ENCODE measurements around the gene SMIM35. TPM values are rescaled to one million over a fixed set of nuclear protein-coding genes. Genes with fewer than 3 reads are reported as not detected.

The SMIM35 gene
- total RNA-seq, 3 donors from 2014 or later: not detected

- Histone ChIP-seq H3K36me3 (no peaks in the 10 kb centered on the region), H3K27ac (no peak overlapping the region), H3K4me1 (no peaks in the 10 kb centered on the region), H3K27me3 (no peaks in the 10 kb centered on the region), H3K9me3 (no peaks in the 10 kb centered on the region), H3K4me3 (no peak overlapping the region)
- no peak for TF ChIP-seq POLR2A (IDR thresholded peaks at IDR 0.05)
- no peak for TF ChIP-seq POLR2AphosphoS5 (IDR thresholded peaks at IDR 0.05)
- no peak for TF ChIP-seq CTCF (IDR thresholded peaks at IDR 0.05)
- intact Hi-C loops (cut with DNase I; ENCODE audit: low total_unique reads): no loop called here
- DNase-seq (ENCODE audit: low spot score in 2 of 2): no peak
Observed at GRCh38 chr11:118007040-118007439, 79.7 kb downstream of the SMIM35 start.

GRCh38 chr11:118006153-118006534, 80.6 kb downstream of the SMIM35 start:
- Histone ChIP-seq H3K4me1 (no peaks in the 10 kb centered on the region), H3K27me3 (no peaks in the 10 kb centered on the region), H3K27ac (no peak overlapping the region), H3K9me3 (no peaks in the 10 kb centered on the region), H3K36me3 (no peaks in the 10 kb centered on the region), H3K4me3 (no peak overlapping the region)
- DNase-seq (ENCODE audit: low spot score in 2 of 2): no peak
- TF ChIP-seq POLR2A (IDR thresholded peaks at IDR 0.05) (no peak), CTCF (IDR thresholded peaks at IDR 0.05) (no peak), POLR2AphosphoS5 (IDR thresholded peaks at IDR 0.05) (no peak)
- intact Hi-C loops (cut with DNase I; ENCODE audit: low total_unique reads): no loop called here

- TF ChIP-seq POLR2AphosphoS5 (IDR thresholded peaks at IDR 0.05): no peak
- no peak for TF ChIP-seq CTCF (IDR thresholded peaks at IDR 0.05)
- no peak for TF ChIP-seq POLR2A (IDR thresholded peaks at IDR 0.05)
- no peaks in the 10 kb centered on the region for H3K4me1 ChIP-seq
- H3K27ac ChIP-seq: no peak overlapping the region
- intact Hi-C loops (cut with DNase I; ENCODE audit: low total_unique reads): no loop called here
- DNase-seq (ENCODE audit: low spot score in 2 of 2): no peak
- no peaks in the 10 kb centered on the region for H3K9me3 ChIP-seq
- H3K36me3 ChIP-seq: no peaks in the 10 kb centered on the region
- H3K4me3 ChIP-seq: no peak overlapping the region
- no peaks in the 10 kb centered on the region for H3K27me3 ChIP-seq
Observed at GRCh38 chr11:118005224-118006152, 81.3 kb downstream of the SMIM35 start.

GRCh38 chr11:118004543-118005223, 82.1 kb downstream of the SMIM35 start:
- Histone ChIP-seq H3K4me1 (no peaks in the 10 kb centered on the region), H3K36me3 (no peaks in the 10 kb centered on the region), H3K27ac (no peak overlapping the region), H3K4me3 (no peak overlapping the region), H3K9me3 (no peaks in the 10 kb centered on the region), H3K27me3 (no peaks in the 10 kb centered on the region)
- intact Hi-C loops (cut with DNase I; ENCODE audit: low total_unique reads): no loop called here
- no peak for TF ChIP-seq POLR2A (IDR thresholded peaks at IDR 0.05)
- no peak for TF ChIP-seq CTCF (IDR thresholded peaks at IDR 0.05)
- TF ChIP-seq POLR2AphosphoS5 (IDR thresholded peaks at IDR 0.05): no peak
- DNase-seq (ENCODE audit: low spot score in 2 of 2): no peak

GRCh38 chr11:118003456-118003855, 83.3 kb downstream of the SMIM35 start:
- DNase-seq (ENCODE audit: low spot score in 2 of 2): no peak
- intact Hi-C loops (cut with DNase I; ENCODE audit: low total_unique reads): no loop called here
- TF ChIP-seq CTCF (IDR thresholded peaks at IDR 0.05) (no peak), POLR2A (IDR thresholded peaks at IDR 0.05) (no peak), POLR2AphosphoS5 (IDR thresholded peaks at IDR 0.05) (no peak)
- H3K27me3 ChIP-seq: no peaks in the 10 kb centered on the region
- H3K4me3 ChIP-seq: no peak overlapping the region
- no peaks in the 10 kb centered on the region for H3K4me1 ChIP-seq
- no peaks in the 10 kb centered on the region for H3K9me3 ChIP-seq
- H3K36me3 ChIP-seq: no peaks in the 10 kb centered on the region
- H3K27ac ChIP-seq: peak overlapping the region in 1 of 2 donors; percentile 61

Data from breast epithelium (tissue), 4 donors.